HG03354 (cell line): ENCODE data around the gene CRHR1.
"Not testable (repeated sequence)": the region's sequence is repeated elsewhere in the genome, so short reads cannot be mapped to it uniquely, and the experiment has no call there.

Experiments
- ATAC-seq: cut with Tn5 transposase; IDR thresholded peaks from one replicate; pipeline ENCODE4 v1.9.1; 2021; ENCODE audit warnings: mild to moderate bottlenecking; ENCODE audit not compliant: unreplicated experiment, poor library complexity, severe bottlenecking

CRHR1 gene

GRCh38 chr17:45852535-45853297, 68.6 kb downstream of the CRHR1 start:
- no peak for ATAC-seq

- no peak for ATAC-seq
Measured at GRCh38 chr17:45854209-45854608, 70.1 kb downstream of the CRHR1 start.

- ATAC-seq: no peak
Measured at GRCh38 chr17:45855691-45856336, 71.7 kb downstream of the CRHR1 start.

- no peak for ATAC-seq
Measured at GRCh38 chr17:45857977-45858708, 74.0 kb downstream of the CRHR1 start.

GRCh38 chr17:45861165-45861564, 77.0 kb downstream of the CRHR1 start:
- ATAC-seq: no peak

GRCh38 chr17:45862127-45862526, 78.0 kb downstream of the CRHR1 start:
- ATAC-seq: not testable (repeated sequence)

GRCh38 chr17:45863857-45864654, 79.9 kb downstream of the CRHR1 start:
- no peak for ATAC-seq

- no peak for ATAC-seq
Measured at GRCh38 chr17:45867171-45867570, 83.1 kb downstream of the CRHR1 start.

- no peak for ATAC-seq
Measured at GRCh38 chr17:45867702-45868101, 83.6 kb downstream of the CRHR1 start.

- ATAC-seq: no peak
Measured at GRCh38 chr17:45868276-45868675, 84.2 kb downstream of the CRHR1 start.

GRCh38 chr17:45869676-45870341, 85.7 kb downstream of the CRHR1 start:
- ATAC-seq: no peak

- no peak for ATAC-seq
Measured at GRCh38 chr17:45870342-45870974, 86.3 kb downstream of the CRHR1 start.

- ATAC-seq: no peak
Measured at GRCh38 chr17:45871718-45872117, 87.6 kb downstream of the CRHR1 start.

GRCh38 chr17:45873728-45874127, 89.6 kb downstream of the CRHR1 start:
- no peak for ATAC-seq

- no peak for ATAC-seq
Measured at GRCh38 chr17:45874151-45874550, 90.0 kb downstream of the CRHR1 start.

- ATAC-seq: no peak
Measured at GRCh38 chr17:45876539-45876938, 92.4 kb downstream of the CRHR1 start.

- no peak for ATAC-seq
Measured at GRCh38 chr17:45877467-45877866, 93.3 kb downstream of the CRHR1 start.

GRCh38 chr17:45883063-45883462, 98.9 kb downstream of the CRHR1 start:
- no peak for ATAC-seq
